Colon (tissue), 2 donors: ENCODE data around the gene NINJ1.
"Not testable (repeated sequence)": the region's sequence is repeated elsewhere in the genome, so short reads cannot be mapped to it uniquely, and the experiment has no call there.

ENCODE experiments used
- FAIRE-seq: peaks from 2 replicates; lab custom pipeline; 2012; peaks lifted over from hg19 to GRCh38; lab: Jason Lieb, UNC
- donor health status: control.
- donor health status: control.

The NINJ1 gene

GRCh38 chr9:93159601-93160471 lies 25.8 kb upstream of the NINJ1 start:
- FAIRE-seq = no peak

GRCh38 chr9:93156475-93157008 lies 22.5 kb upstream of the NINJ1 start:
- FAIRE-seq = no peak

DNA sequence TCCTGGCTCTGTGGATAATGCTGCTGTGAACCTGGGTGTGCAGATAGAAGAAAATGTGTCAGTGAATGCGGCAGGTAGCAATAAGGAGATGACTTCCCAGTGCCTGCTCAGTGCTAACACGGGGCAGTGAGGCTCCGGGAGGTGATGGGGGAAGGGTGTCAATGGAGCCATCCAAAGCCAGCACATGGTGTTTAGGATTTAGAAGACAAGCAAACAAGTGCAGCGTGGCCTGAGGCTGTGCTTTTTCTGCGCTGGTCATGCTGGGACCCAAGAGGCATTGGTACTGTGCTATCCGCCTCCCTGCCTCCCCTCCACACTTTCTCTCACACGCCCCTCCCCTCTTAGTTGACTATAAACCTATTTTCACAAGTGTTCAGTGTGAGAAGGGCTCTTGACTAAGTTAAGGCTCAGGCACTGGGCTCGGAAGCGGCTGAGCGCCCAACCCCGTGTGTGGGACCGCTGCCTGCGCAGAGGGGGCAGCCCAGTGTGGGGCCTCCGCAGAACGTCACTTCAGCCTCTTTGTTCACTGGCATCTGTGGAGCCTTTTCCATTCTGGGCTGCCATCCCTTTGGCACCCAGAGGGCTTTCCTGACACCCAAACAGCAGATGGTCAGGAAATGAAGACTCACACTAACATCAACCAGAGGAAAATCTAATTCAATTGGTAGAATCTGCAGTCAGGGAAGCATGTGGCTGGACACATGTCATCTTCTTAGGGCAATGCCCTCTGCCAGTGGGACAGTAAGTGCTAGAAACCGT lies 21.8 kb upstream of the NINJ1 start:
- FAIRE-seq = no peak

- FAIRE-seq = no peak
Observed at GRCh38 chr9:93154293-93154903, 20.3 kb upstream of the NINJ1 start.

DNA sequence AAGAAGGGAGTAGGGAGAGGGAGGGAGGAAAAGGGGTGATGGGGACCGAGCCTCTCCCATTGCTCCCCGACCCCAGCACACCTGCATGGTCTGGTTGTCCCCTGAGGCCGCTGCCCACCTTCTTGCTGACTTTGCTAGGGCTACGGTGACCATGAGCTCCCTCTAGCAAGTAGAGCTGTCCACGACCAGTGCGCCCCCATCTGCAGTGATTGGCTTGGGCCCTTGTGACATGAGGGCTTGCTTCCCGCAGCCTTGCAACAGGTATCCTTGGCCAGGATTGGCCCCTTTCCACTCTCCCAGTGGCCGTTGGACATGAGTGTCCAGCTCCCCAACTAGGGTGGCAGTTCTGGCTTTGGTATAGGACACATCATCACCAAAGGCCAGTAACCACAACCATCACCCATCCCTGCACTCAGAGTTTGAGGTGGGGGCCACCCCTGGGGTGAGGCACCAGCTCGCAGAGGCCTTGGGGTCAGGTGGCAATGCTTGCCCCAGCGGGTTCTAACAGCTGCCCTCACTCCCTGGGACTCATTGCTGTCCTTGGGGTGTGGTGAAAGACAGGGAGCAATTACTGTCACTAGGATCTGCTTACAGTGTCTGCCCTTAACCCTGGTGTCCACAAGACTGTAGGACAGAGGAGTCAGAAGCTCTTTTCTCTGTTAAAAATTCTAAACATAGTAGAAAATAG lies 17.2 kb upstream of the NINJ1 start:
- FAIRE-seq = no peak

DNA sequence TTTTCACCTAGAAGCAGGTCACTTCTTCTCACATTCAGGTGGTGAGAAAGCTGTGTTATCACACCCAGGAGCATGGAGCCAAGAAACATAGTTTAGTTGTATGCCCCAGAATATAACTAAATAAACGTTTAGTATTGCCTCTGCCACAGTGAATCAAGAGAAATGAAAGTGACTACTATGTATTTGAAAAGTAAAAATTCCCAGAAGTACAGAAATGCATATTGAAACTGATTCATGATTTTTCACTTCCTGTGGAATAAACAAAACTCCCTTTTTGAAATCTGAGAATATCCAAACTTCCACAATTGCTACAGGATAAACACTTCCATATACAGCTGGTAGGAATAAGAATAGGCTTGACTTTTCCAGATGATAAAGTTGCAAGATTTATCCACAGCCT lies 15.3 kb upstream of the NINJ1 start:
- no peak for FAIRE-seq

DNA sequence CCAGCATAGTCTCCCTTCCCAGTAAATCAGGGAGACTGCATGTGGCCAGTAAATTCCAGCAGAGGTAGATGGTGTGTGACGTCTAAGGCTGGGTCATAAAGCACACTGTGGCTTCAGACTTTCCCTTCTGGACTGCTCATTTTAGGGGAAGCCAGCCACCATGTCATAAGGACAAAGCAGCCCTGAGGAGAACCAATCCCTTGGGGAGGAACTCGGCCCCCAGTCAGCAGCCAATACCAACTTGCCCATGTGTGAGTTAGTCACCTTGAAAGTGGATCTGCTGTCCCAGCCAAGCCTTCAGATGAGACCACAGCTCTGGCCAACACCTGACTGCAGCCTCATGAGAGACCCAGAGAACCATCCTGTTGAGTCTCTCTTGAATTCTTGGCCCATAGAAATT lies 14.7 kb upstream of the NINJ1 start:
- FAIRE-seq = no peak

DNA sequence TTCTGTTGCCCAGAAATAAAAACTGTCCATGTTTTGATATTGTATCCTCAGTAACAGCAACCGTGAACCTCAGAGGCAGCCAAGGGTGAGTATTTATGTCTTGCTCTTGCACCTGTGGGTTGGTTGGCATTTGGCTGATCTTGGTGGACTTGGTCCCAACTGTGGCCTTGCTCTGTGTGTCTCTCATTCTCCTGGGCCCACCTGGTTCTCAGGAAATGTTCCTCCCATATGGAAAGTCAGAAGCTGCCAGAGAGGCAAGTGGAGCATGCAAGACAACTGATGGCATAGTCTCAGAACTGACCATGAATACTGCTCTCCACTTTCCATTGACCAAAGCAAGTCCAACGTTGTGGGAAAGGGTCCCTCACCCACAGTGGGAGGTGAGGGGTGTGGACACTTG lies 13.6 kb upstream of the NINJ1 start:
- no peak for FAIRE-seq

DNA sequence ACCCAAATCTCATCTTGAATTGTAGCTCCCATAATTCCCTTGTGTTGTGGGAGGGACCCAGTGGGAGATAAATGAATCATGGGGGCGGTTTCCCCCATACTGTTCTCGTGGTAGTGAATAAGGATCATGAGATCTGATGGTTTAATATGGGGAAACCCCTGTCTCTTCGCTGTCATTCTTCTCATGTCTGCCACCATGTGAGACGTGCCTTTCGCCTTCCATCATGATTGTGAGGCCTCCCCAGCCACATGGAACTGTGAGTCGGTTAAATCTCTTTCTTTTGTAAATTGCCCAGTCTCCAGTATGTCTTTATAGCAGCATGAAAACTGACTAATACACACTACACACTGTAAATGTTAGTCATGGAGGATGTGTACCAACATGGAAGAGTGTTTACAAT lies 12.6 kb upstream of the NINJ1 start:
- not testable (repeated sequence) for FAIRE-seq

- FAIRE-seq = no peak
Observed at GRCh38 chr9:93143830-93144530, 9.9 kb upstream of the NINJ1 start.

DNA sequence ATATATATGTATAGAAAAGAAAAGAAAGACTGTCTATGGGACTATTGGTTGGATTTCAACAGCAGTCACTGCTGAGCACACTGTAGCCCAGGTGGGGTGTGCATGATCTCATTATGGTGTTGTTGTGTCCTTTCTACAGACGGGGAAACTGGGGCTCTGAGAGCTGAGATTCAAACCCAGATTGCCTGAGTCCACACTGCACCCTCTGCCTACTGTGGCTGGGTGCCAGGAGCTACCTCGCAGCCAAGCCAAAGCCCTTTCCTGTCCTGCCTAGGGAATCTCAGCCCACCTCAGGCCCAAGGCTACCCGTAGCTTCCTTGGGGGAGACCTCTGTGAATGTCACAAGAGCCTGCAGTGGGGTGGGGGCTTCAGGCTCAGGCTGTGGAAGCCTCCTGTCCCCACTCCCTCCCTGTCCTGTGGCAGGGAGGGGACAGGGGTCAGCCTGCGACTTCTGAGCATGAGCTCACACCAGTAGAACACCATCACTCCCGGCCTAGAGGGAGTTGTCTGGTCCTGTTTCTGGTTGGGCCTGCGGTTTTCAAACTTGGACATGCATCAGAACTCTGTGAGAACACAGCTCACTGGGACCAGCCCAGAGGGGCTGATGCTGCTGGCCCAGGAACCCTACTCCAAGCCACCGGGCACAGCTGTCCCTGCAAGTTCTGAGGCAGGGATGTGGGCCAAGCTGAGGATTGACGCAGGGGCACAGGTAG lies 7.9 kb upstream of the NINJ1 start:
- no peak for FAIRE-seq

DNA sequence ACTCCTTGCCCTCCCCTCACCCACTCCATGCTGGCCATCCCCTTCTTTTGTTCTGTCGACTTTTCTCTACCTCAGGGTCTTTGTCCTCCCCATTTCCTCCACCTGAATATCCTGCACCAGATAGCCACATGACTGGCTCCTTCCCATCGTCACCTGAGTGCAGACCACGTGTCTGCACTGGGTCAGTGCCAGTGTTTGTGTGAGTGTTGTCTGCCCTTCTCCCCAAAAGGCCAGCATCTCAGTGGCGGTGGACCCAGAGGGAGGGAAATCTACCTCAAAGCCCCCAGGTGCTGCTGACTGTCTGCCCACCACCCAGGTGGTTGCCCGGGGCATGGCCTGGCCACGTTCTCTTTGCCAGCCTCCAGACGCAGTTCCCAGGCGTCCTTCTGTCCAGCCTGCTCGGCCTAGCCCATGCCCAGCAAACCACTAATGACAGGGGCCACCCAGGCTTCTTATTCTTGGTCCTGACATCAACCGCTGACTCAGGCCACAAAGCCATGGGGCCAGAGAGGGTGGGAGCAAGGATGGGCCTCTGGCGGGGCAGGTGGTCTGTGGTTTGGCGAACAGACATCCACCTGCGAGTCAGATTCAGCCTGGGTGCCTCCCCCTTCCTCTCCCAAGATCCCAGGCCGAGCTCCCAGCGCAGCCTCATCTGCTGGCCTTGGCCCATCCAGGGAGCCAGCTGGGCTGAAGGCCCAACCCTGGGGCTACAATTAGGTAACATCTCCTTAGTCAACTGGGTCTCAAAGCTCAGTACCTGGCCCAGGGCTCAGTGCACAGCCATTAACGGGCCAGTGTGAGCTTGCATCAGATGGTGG lies 5.5 kb upstream of the NINJ1 start:
- no peak for FAIRE-seq

DNA sequence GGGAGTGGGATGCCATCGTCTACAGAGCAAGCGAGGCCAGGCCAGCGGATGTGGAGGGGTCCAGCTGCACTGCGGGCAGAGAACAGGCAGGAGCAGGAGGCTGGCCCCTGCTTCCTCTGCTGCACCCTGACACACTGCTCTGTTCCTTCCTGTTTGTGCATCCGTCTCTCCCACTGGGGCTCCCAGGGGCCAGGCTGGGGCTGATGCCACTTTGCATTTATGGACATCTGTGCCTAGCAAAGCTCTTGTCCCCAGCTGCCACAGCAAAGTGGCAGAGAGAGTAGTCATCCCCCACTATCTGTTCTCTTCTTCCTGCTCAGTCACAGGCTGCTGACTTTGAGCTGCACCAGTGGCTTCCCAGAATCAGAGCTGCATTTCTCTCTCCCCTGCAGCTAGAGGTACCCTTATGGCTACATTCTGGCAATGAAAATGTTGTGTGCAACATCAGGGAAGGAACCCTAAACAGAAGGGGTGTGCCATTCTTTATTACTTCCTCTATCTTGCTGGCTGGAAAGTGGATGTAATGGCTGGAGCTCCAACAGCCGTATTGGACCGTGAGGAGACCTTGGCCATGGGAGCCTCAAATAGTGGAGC lies 4.2 kb upstream of the NINJ1 start:
- FAIRE-seq = no peak

DNA sequence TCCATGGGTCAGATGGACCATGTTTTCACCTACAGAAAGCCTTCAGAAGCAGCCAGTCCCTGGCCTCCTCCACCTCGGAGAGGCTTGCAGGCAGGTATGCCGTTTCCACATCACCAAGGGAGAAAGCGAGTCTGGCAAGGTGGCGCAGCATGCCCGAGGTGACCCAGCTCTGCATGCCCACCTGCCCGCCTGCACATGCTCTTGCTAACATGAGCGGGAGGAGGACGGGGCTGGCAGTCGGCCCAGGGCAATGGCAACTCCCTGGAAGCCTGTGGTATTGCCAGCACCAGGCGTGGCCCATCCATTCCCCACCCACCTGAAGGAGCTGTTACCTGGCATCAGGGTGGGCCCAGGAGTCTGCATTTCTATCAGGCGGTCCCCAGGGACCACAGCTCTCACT lies 3.3 kb upstream of the NINJ1 start:
- FAIRE-seq = no peak

GRCh38 chr9:93136011-93136440 lies 2.0 kb upstream of the NINJ1 start:
- FAIRE-seq = no peak

DNA sequence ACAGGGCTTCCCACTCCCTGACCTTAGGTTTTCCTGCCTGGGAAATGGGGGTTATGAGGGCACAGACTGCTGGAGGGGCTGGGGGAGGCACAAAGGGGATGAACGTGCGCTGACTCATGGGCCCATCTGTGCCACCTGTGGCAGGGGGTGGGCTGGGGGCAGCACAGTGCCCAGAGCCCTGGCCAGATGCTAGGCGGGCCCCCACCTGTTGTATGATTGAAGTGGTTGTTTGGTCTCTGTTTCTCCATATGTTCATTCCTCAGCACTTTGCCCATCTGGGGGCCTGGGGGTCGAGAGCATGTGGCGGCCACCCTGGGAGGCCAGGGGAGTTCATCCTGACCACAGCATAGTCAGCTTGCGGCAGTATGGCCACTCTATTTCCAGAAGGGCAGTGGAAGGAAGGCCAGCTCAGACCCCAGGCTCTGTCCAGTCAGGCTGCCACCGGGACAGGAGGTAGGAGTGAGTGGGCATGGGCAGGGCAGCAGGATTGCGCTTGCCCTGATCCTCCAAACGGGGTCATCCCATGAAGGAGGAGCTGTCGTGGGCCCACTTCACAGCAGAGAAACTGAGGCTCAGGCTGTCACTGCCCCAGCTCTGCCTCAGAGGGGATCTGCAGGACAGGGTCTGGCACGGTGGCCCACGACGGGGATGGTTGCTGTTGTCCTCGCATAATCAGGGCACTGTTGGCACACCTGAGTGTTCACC lies 841 bp upstream of the NINJ1 start:
- no peak for FAIRE-seq

- no peak for FAIRE-seq
Observed at GRCh38 chr9:93133681-93134014, 403 bp downstream of the NINJ1 start.

DNA sequence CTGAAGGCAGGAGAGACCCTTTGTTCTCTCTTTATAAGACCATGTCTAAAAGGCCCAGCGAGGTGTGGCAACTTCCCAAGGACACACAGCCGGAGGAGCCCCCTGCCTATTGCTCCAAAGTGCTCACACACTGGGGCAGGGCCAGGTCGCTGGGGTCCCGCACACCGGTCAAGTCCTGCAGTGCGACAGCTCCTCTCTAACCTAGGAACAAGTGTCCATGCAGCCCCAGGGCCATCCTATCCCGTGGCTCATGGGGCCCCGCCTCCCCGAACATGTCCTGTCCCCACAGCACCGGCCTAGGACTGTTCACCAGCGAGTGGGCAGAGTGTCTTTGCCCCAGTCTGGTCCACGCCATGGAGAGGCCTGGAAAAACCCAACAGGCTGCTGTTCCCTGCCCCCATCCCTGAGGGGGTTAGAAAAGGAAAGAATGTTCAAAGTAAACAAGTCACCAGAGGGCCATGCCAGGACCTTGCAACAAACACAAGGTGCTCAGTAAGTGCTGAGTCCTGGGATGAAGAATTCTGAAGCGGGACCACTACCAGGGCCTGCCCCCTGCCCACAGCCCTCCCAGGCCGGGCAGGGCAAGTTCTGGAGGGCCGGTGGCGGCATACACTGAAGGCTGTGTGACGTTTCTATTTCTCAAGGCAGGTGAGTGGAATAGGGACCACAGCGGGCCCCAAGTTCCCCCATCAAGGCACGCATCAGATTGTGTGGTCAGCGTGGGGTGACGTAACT lies 938 bp downstream of the NINJ1 start:
- FAIRE-seq = no peak
